ENCODE measurements around the gene RAPGEF1.
"Not testable (repeated sequence)": the region's sequence is repeated elsewhere in the genome, so short reads cannot be mapped to it uniquely, and the experiment has no call there.

The RAPGEF1 gene

GRCh38 chr9:131739959-131740648 lies at the start of gene RAPGEF1:
RAPGEF1 (minus strand) TSS chr9:131740076; CDS start chr9:131739830, 246 bp downstream.
- peak; percentile 86 for DNase-seq (ENCODE audit: low spot score)

GRCh38 chr9:131788851-131789250 lies 49.0 kb upstream of the RAPGEF1 start:
- FAIRE-seq (no peak), DNase-seq (ENCODE audit: low spot score) (no peak)

More at GRCh38 chr9:131739959-131740648, at the start of gene RAPGEF1:
- no peak for FAIRE-seq

- FAIRE-seq, result no peak
- no peak for DNase-seq (ENCODE audit: low spot score)
Observed at GRCh38 chr9:131787838-131788237, 48.0 kb upstream of the RAPGEF1 start.

GRCh38 chr9:131784748-131785501 lies 45.0 kb upstream of the RAPGEF1 start:
- DNase-seq (ENCODE audit: low spot score) (no peak), FAIRE-seq (no peak)

- FAIRE-seq, result no peak
- no peak for DNase-seq (ENCODE audit: low spot score)
Observed at GRCh38 chr9:131781069-131781468, 41.2 kb upstream of the RAPGEF1 start.

- FAIRE-seq, result no peak
- peak; percentile 56 for DNase-seq (ENCODE audit: low spot score)
Observed at GRCh38 chr9:131776473-131776872, 36.6 kb upstream of the RAPGEF1 start.

GRCh38 chr9:131776036-131776435 lies 36.2 kb upstream of the RAPGEF1 start:
- FAIRE-seq (no peak), DNase-seq (ENCODE audit: low spot score) (no peak)

GRCh38 chr9:131774636-131775035 lies 34.8 kb upstream of the RAPGEF1 start:
- no peak for DNase-seq (ENCODE audit: low spot score)

GRCh38 chr9:131773911-131774379 lies 34.1 kb upstream of the RAPGEF1 start:
- DNase-seq (ENCODE audit: low spot score) (peak; percentile 67), FAIRE-seq (no peak)

More at GRCh38 chr9:131774636-131775035, 34.8 kb upstream of the RAPGEF1 start:
- no peak for FAIRE-seq

- FAIRE-seq (no peak), DNase-seq (ENCODE audit: low spot score) (no peak)
Observed at GRCh38 chr9:131772940-131773339, 33.1 kb upstream of the RAPGEF1 start.

- FAIRE-seq (no peak), DNase-seq (ENCODE audit: low spot score) (no peak)
Observed at GRCh38 chr9:131771646-131772045, 31.8 kb upstream of the RAPGEF1 start.

GRCh38 chr9:131769361-131769760 lies 29.5 kb upstream of the RAPGEF1 start:
- no peak for DNase-seq (ENCODE audit: low spot score)
- no peak for FAIRE-seq

- DNase-seq (ENCODE audit: low spot score) (no peak), FAIRE-seq (no peak)
Observed at GRCh38 chr9:131764568-131764967, 24.7 kb upstream of the RAPGEF1 start.

GRCh38 chr9:131762356-131762932 lies 22.6 kb upstream of the RAPGEF1 start:
- DNase-seq (ENCODE audit: low spot score) (peak; percentile 88), FAIRE-seq (no peak)

- no peak for FAIRE-seq
- DNase-seq (ENCODE audit: low spot score), result no peak
Observed at GRCh38 chr9:131759017-131759647, 19.3 kb upstream of the RAPGEF1 start.

GRCh38 chr9:131757549-131757948 lies 17.7 kb upstream of the RAPGEF1 start:
- DNase-seq (ENCODE audit: low spot score) (no peak), FAIRE-seq (no peak)

- DNase-seq (ENCODE audit: low spot score) (peak; percentile 81), FAIRE-seq (no peak)
Observed at GRCh38 chr9:131755541-131756198, 15.8 kb upstream of the RAPGEF1 start.

- DNase-seq (ENCODE audit: low spot score) (no peak), FAIRE-seq (no peak)
Observed at GRCh38 chr9:131754846-131755245, 15.0 kb upstream of the RAPGEF1 start.

- FAIRE-seq; DNase-seq (ENCODE audit: low spot score): not testable (repeated sequence)
Observed at GRCh38 chr9:131753751-131754150, 13.9 kb upstream of the RAPGEF1 start.

- FAIRE-seq (no peak), DNase-seq (ENCODE audit: low spot score) (no peak)
Observed at GRCh38 chr9:131752231-131752884, 12.5 kb upstream of the RAPGEF1 start.

Data from urothelium cell line (cell line).